HepG2 (cell line): Measurements from ENCODE around the gene TCEANC2.

Experiments
- CEBPZ ChIP-seq: IDR thresholded peaks from 2 replicates; pipeline ENCODE4 v1.6.1; 2012; ENCODE audit warnings: low read length, improper control_type of control experiment
- MEIS1 ChIP-seq: sonication (generic); formaldehyde crosslinking; IDR thresholded peaks from 2 replicates; pipeline ENCODE4 v1.9.0; 2021; ENCODE audit warnings: mild to moderate bottlenecking, missing genetic modification reagents, moderate library complexity, borderline replicate concordance

- TF ChIP-seq MEIS1 (no peak), CEBPZ (no peak)
Observed at GRCh38 chr1:54118704-54119103, 65.3 kb downstream of the TCEANC2 start.
